SK-N-SH treated with all-trans-retinoic acid at 6 μM for 48 hours (cell line): Measurements from ENCODE around the gene ID3.

ENCODE experiments used
- ATAC-seq: fragments of 200-7000 bp; cut with Tn5 transposase; 3 replicates; pipeline ENCODE4 v1.9.1; 2020; ENCODE audit warnings: mild to moderate bottlenecking, moderate library complexity
- ARNTL ChIP-seq: fragments of 450-650 bp; formaldehyde crosslinking; IDR thresholded peaks from 2 replicates; pipeline ENCODE4 v1.5.0; 2020; ENCODE audit warnings: low read depth, mild to moderate bottlenecking, moderate library complexity, borderline replicate concordance
- CREB5 ChIP-seq: fragments of 250-450 bp; sonication (Bioruptor Pico); IDR thresholded peaks from 2 replicates; pipeline ENCODE4 v1.5.1; 2020; ENCODE audit warnings: low read depth, mild to moderate bottlenecking, moderate library complexity
- CSDC2 ChIP-seq: fragments of 250-450 bp; sonication (Bioruptor Pico); IDR thresholded peaks from 2 replicates; pipeline ENCODE4 v1.5.0; 2020; ENCODE audit warnings: mild to moderate bottlenecking, moderate library complexity
- ISL1 ChIP-seq: fragments of 250-450 bp; sonication (Bioruptor Pico); IDR thresholded peaks from 2 replicates; pipeline ENCODE4 v2.1.2; 2022; ENCODE audit warnings: mild to moderate bottlenecking, moderate library complexity
- OSR1 ChIP-seq: fragments of 250-450 bp; sonication (Bioruptor Pico); IDR thresholded peaks from 2 replicates; pipeline ENCODE4 v1.8.0; 2022; ENCODE audit warnings: moderate library complexity, mild to moderate bottlenecking, inconsistent platforms
- POU6F1 ChIP-seq: fragments of 250-450 bp; sonication (Bioruptor Pico); IDR thresholded peaks from 2 replicates; pipeline ENCODE4 v1.8.0; 2021; ENCODE audit warnings: low read depth, mild to moderate bottlenecking, moderate library complexity, borderline replicate concordance
- PPARA ChIP-seq: fragments of 250-450 bp; sonication (Bioruptor Pico); IDR thresholded peaks from 2 replicates; pipeline ENCODE4 v1.5.0; 2020; ENCODE audit warnings: mild to moderate bottlenecking, borderline replicate concordance
- RARB ChIP-seq: fragments of 250-450 bp; sonication (Bioruptor Pico); IDR thresholded peaks from 2 replicates; pipeline ENCODE4 v1.8.0; 2021; ENCODE audit warnings: mild to moderate bottlenecking, moderate library complexity
- ZFP3 ChIP-seq: fragments of 250-450 bp; sonication (Bioruptor Pico); IDR thresholded peaks from 2 replicates; pipeline ENCODE4 v1.5.0; 2020; ENCODE audit warnings: mild to moderate bottlenecking, moderate library complexity
- ZNF70 ChIP-seq: fragments of 450-650 bp; formaldehyde crosslinking; IDR thresholded peaks from 2 replicates; pipeline ENCODE4 v1.5.0; 2020; ENCODE audit warnings: mild to moderate bottlenecking, moderate library complexity
- TF ChIP-seq, protein P1 (sequence below): fragments of 250-450 bp; sonication (Bioruptor Pico); IDR thresholded peaks from 2 replicates; pipeline ENCODE4 v1.8.0; 2020; ENCODE audit warnings: mild to moderate bottlenecking, moderate library complexity, borderline replicate concordance
- TF ChIP-seq, protein P2 (sequence below): fragments of 250-450 bp; sonication (Bioruptor Pico); IDR thresholded peaks from 2 replicates; pipeline ENCODE4 v1.5.1; 2021; ENCODE audit warnings: mild to moderate bottlenecking, moderate library complexity
- TF ChIP-seq, protein P3 (sequence below): fragments of 250-450 bp; sonication (Bioruptor Pico); IDR thresholded peaks from 2 replicates; pipeline ENCODE4 v1.5.0; 2020; ENCODE audit warnings: mild to moderate bottlenecking, moderate library complexity

ID3 gene

GRCh38 chr1:23528250-23528978 is 30.9 kb downstream of the ID3 start (continued):
- TF ChIP-seq POU6F1 (CRISPR knock-in tag) (no peak), ZNF70 (no peak), CSDC2 (CRISPR knock-in tag) (no peak), CREB5 (CRISPR knock-in tag) (no peak), OSR1 (CRISPR knock-in tag) (no peak)
- TF ChIP-seq, protein P1, sequence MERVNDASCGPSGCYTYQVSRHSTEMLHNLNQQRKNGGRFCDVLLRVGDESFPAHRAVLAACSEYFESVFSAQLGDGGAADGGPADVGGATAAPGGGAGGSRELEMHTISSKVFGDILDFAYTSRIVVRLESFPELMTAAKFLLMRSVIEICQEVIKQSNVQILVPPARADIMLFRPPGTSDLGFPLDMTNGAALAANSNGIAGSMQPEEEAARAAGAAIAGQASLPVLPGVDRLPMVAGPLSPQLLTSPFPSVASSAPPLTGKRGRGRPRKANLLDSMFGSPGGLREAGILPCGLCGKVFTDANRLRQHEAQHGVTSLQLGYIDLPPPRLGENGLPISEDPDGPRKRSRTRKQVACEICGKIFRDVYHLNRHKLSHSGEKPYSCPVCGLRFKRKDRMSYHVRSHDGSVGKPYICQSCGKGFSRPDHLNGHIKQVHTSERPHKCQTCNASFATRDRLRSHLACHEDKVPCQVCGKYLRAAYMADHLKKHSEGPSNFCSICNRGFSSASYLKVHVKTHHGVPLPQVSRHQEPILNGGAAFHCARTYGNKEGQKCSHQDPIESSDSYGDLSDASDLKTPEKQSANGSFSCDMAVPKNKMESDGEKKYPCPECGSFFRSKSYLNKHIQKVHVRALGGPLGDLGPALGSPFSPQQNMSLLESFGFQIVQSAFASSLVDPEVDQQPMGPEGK (CRISPR knock-in tag): no peak

GRCh38 chr1:23527900-23528249 is 31.4 kb downstream of the ID3 start:
- TF ChIP-seq, protein P1 (CRISPR knock-in tag): no peak
- TF ChIP-seq, protein P2, sequence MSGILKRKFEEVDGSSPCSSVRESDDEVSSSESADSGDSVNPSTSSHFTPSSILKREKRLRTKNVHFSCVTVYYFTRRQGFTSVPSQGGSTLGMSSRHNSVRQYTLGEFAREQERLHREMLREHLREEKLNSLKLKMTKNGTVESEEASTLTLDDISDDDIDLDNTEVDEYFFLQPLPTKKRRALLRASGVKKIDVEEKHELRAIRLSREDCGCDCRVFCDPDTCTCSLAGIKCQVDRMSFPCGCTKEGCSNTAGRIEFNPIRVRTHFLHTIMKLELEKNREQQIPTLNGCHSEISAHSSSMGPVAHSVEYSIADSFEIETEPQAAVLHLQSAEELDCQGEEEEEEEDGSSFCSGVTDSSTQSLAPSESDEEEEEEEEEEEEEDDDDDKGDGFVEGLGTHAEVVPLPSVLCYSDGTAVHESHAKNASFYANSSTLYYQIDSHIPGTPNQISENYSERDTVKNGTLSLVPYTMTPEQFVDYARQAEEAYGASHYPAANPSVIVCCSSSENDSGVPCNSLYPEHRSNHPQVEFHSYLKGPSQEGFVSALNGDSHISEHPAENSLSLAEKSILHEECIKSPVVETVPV: no peak
- no peak for TF ChIP-seq PPARA (CRISPR knock-in tag)
- no peak for TF ChIP-seq ARNTL
- TF ChIP-seq RARB (CRISPR knock-in tag): no peak
- TF ChIP-seq ZFP3 (CRISPR knock-in tag): no peak
- no peak for TF ChIP-seq ISL1 (CRISPR knock-in tag)
- no peak for TF ChIP-seq OSR1 (CRISPR knock-in tag)
- no peak; the same call in 2 of the 3 replicates for ATAC-seq

- no peak for ATAC-seq
- TF ChIP-seq RARB (CRISPR knock-in tag): no peak
- TF ChIP-seq, protein P3, sequence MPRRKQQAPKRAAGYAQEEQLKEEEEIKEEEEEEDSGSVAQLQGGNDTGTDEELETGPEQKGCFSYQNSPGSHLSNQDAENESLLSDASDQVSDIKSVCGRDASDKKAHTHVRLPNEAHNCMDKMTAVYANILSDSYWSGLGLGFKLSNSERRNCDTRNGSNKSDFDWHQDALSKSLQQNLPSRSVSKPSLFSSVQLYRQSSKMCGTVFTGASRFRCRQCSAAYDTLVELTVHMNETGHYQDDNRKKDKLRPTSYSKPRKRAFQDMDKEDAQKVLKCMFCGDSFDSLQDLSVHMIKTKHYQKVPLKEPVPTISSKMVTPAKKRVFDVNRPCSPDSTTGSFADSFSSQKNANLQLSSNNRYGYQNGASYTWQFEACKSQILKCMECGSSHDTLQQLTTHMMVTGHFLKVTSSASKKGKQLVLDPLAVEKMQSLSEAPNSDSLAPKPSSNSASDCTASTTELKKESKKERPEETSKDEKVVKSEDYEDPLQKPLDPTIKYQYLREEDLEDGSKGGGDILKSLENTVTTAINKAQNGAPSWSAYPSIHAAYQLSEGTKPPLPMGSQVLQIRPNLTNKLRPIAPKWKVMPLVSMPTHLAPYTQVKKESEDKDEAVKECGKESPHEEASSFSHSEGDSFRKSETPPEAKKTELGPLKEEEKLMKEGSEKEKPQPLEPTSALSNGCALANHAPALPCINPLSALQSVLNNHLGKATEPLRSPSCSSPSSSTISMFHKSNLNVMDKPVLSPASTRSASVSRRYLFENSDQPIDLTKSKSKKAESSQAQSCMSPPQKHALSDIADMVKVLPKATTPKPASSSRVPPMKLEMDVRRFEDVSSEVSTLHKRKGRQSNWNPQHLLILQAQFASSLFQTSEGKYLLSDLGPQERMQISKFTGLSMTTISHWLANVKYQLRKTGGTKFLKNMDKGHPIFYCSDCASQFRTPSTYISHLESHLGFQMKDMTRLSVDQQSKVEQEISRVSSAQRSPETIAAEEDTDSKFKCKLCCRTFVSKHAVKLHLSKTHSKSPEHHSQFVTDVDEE (CRISPR knock-in tag): no peak
- TF ChIP-seq CREB5 (CRISPR knock-in tag): no peak
Observed at GRCh38 chr1:23527366-23527765, 31.9 kb downstream of the ID3 start.
